HuH-7.5 (cell line): ENCODE data around the gene SP3.
"Not testable (repeated sequence)": the region's sequence is repeated elsewhere in the genome, so short reads cannot be mapped to it uniquely, and the experiment has no call there.

Experiments used
- DNase-seq: peaks from one replicate; pipeline ENCODE4 v3.0.0; 2011; ENCODE audit warnings: low spot score

The SP3 gene

DNA sequence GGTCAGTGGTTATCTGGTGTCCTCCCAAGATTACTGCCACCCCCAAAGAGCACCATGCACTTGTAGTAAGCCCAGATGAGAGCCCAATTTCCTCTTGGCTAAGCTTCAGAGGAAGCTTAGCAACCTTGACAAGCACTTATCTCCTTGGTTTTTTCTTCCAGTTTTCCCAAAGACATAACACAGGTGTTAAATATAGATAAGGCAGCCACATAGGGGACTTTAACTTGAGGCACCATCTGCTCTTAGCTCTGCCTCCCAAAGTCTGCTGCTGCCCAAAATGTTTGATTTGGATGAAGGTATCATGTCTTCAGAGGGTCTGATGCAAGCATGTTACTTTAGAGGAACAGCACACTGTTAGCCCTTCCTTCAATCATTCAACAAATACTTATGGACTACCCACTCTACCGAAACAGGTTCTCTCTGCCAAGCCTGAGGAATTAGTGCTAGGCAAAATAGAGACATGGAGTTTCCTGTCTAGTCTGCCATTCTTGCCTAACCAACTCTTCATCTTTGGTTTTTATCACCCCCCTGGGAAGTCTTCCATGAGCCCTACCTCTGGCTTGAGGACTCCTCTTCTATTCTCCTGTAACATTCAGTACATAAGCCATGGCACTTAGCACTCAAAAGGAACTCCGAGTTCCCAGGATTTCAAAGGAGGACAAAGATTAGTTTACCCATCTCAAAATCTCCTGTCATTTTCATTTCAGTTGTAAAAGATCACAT lies 73.7 kb downstream of the SP3 start:
- no peak for DNase-seq

DNA sequence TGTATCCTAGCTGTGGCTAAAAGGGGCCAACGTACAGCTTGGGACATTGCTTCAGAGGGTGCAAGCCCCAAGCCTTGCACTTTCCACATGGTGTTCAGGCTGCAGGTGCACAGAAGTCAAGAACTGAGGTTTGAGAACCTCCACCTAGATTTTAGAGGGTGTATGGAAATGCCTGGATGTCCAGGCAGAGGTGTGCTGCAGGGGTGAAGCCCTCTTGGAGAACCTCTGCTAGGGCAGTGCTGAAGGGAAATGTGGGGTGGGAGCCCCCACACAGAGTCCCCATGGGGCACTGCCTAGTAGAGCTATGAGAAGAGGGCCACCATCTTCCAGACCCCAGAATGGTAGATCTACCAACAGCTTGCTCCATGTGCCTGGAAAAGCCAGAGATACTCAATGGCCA lies 75.7 kb downstream of the SP3 start:
- not testable (repeated sequence) for DNase-seq

DNA sequence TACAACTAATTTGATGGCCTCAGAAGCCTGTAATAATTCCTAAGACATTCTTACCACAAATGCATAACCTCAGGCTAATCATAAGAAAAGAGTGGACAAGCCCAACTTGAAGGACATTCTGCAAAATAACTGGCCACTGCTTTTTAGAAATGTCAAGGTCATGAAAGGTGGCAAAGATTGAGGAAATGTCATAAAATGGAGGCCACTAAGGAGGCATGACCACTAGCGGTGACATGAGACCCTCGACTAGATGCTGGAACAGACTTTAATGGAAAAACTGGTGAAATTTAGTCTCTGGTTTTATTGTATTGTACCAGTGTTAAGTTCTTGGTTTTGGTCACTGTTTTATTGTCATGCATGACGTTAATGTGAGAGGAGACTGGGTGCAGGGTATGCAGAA lies 78.6 kb downstream of the SP3 start:
- no peak for DNase-seq

- DNase-seq = peak; percentile 24
These were observed 81.0 kb downstream of the SP3 start for GRCh38 chr2:173884025-173884802.

GRCh38 chr2:173881886-173882285 lies 83.3 kb downstream of the SP3 start:
- DNase-seq = no peak

DNA sequence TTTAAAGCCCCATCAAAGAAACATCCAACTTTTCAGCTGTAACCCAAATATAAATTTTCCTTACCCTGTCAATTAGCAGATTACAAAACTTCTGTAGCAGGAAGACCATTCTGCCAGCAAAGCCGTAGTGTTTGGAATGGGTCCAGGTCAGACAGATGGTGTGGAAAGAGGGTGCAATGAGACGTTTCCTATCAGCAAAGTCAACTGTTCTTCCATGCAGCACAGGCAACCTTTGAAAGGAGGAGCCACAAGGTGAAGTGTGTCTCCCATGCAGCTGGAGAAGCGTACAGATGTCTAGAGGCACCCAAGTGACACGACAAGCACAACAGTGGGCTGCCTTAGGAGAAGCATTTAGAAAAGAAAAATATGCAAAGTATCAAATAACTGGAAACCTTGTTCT lies 83.7 kb downstream of the SP3 start:
- DNase-seq = no peak

DNA sequence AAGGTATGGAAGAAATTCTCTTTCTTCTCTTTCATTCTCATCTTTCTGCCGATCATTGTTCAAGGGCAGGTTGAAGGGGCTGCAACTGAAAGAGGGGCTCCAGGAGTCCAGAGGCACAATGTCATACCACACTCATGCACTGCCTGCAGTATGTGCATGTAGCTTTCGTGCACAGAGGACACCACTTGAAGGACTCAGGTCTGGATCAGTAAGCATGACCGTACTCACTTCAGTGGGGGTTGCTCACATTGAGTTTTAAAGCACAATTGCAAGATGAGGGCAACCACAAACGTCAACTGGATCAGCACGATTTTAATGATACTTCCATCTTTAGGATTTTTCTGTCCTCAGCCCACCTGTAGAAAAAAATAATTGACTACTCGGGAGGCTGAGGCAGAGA lies 84.6 kb downstream of the SP3 start:
- DNase-seq = no peak

DNA sequence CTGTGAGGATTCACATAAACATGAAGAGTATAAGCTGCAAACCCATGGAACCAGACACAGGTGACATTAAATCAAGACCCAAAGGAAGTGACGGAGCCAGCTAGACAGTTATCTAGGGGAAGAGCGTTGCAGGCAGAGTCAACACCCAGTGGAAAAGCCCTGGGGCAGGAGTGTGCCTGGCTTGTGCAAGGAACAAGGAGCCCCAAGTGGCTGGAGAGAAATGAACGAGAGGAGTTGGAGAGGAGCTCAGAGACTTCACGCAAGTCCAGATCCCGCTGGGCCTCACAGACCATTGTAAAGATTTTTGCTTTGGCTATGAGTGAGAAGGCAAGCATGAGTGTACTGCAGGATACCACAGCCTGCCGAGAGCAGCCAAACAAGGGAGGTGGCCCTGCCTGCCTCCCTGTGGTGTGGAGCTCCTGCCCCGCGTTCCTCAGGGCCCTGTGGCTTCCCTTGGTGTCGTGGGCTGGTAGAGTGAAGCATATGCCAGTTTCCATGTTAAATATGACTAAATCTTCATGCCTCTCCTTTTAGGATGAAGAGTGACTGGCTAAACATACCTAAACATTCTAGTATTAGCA lies 88.2 kb downstream of the SP3 start:
- DNase-seq = no peak

DNA sequence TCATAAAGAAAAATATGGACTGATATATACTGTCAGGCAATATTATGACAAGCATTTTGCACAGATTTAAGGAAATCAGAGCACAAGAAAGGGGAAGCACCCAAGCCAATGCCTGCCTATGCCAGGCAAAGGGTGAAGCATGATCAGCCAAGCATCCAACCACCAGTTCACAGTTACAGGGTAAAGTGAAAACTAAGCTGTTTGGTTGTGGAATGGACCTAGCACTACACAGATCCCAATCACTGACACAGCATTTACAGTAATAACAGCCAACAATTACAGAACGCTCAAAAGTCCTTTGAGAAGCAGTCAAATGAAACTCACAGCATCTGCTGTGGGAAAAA lies 90.3 kb downstream of the SP3 start:
- no peak for DNase-seq

DNA sequence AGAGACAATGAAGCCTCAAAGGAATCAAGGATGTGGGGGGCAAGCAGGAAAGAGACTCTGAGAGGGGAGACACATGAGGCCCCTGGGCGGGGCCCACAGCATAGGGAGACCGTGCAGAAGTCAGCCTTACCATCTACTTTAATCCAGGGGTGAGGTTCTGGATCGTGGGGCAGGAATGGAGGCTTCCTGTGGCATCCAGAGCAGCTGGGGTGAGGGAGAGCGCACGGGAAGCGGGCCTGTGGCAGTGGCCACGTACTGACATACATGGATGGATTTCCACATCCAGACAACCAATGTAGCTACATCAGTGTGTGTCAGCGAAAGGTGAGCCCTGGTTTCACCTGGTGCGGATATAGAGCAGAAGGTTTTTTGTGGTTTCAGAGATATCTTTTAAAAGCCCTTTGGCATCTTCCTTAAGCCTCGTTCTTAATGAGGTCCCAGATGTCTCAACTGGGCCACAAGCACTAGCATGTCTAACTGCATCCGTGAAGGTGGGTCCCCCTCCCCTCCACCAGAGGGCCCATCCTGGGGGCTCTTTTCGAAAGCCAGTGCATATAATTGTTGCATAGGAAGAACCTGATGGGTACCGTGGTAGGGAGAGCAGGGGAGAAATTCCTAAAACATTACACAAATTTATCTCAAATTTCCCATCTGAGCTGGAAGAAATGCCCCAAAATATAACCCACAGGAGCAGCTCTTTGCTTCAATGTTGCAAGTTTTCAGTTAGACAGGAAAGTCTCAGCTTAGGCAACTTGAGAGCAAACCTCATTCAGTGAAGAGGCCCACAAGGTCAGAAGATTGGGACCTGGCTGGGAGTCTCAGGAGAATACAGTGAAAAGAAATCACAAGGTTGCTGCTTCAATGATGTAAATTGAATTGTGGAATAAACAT lies 90.9 kb downstream of the SP3 start:
- no peak for DNase-seq

GRCh38 chr2:173872714-173873113 lies 92.5 kb downstream of the SP3 start:
- DNase-seq = no peak

DNA sequence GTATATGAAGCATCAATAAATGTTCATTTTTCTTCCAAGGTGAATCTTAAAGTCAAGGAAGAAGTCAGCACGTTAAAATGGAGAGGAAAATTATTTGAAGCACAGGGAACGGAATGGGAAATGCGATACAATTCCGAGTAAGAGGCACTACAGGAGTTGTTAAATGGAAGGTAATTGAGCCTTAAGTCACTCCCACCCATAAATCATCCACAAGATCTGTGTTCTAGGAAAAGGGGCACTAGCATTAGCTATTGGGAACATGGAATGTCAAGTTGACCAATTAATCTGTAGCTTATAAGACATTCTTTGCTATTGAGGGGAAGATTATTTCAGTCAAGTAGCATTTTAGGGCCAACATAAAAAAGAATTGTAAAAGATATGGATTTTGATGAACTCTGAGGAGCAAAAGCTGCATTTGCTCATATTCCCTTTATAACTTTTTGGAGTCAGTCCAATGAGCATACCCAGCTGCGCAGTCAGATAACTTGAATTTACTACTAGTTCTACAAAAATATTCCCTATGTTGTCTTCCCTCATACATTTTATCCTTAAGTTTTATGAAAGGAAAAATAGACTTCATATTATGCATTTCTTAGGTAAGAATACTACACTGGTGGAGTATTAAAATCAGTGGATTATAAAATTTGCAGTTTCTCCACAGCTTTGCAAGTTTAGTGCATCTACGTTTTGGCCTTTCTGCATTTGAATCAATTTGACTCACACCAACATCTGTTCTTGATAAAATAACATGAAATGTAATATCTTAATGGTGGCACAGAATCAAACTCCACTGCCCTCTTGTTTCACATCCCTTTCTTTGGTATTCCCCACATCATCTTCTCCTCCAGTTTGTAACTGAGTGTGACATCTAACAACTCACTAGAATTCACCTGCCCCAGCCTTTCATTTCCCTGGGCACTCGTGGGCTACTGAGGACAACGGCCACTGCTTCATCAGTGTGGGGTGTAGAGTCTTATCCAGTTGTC lies 95.6 kb downstream of the SP3 start:
- no peak for DNase-seq

DNA sequence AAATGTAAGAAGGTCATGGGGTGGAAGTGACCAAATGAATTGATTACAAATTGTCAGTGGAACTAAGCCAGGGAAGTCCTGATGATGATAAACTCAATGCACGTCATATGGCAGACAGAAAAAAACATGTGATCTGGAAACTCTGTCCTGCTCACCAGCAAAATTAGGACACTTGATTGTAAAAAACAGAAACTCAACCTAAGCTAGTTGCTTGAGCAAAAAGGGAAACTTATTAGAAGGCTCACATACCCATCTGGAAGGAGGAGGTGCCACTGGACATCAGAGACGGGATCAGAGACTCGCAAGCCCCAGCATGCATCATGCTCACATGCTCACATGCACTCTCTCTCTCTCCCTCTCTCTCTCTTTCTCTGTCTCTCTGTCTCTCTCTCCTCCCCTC lies 96.8 kb downstream of the SP3 start:
- DNase-seq = no peak

DNA sequence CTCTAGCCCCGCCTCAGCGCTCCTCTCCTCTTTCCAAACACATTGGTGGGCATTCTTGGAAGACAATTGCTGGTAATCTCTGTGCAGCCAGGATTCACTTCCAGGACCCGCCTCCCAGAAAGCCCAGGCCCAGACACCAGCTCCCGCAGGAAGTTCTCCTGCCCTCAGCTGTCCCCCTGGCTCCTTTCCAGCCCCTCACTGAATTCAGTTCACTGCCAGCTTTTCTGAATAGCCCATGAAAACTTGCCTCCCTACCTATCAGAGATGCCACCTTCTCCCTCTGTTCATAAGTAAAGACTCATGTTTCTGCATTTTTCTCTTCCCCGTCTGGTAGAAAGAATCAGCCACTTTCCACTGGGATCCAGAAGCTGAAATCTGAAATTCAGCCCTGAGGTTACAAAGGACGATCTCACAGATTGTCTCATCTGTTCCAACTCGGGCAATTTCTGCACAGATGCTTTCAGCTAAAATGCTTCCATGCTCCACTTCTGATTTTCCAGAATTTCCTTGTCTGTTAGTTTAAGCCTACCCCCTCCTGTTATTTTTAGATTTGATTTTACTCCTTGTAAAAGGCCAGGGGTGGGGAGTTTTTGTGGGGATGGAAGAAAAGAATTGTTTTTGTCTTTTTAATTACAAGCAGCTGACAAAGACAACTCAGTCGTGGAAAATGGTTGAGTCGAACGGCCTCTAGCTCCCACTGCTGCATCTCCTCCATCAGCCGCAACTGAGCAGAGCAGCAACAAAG lies 98.1 kb downstream of the SP3 start:
- no peak for DNase-seq

DNA sequence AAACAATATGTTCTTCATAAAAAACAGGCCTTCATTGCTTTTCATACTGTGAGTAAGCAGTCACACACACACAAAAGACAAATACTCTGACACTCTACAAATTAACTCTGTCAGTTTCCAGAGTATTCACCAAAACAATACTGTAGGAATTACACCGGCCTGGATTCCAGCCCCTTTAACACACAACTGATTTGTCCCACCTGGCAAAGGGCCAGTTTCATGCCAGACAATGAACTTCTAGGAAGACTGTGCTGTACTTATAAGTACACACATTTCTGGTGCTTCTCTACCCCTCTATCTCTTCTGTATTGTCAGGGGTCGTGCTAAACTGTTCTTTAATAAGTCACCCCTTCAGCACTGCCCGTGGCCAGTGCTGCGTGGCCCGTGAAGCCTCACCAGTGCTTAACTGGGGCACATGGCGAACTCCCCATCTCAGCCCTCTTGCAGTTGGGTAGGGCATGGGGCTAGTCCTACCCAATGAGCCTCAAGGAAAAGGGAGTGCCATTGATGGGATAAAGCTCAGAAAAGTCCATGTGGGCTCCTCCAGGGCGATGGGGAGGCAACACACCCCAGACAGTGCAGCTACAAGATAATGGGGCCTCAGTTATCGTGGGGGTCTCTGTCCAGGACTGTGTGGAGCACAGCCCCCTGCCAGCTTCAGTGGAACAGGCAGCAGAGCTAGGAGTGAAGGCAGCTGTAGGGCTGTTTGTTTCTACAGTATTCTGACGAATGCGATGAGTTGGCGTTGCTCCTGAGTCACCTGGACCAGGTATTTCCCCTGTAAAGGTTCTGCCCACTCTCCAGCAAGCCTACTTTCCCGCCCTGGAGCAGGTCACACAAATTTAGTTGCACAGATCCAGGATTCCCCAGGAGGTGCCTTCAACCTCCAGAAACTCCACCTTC lies 99.0 kb downstream of the SP3 start:
- no peak for DNase-seq

- DNase-seq = no peak
These were observed 102.5 kb downstream of the SP3 start for GRCh38 chr2:173862612-173863217.

DNA sequence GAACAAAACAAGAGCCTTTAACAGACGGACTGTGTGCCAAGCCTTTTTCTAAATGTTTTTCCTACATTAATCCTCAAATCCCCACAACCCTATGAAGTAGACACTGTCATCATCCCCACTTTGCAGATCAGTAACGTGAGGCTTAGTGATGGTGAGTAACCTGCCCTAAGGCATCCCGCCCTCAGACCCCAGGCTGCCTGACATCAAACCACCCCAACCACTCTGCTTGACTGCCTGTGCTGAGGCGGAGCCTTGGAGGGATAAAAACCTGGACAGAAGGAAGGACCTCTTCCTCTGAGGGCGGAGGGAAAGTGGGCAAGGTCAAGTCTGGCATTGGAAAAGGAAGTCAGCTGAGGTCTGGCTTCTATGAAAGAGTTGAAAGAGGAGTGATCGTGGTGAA lies 104.6 kb downstream of the SP3 start:
- no peak for DNase-seq

- DNase-seq = no peak
These were observed 105.1 kb downstream of the SP3 start for GRCh38 chr2:173860082-173860481.

DNA sequence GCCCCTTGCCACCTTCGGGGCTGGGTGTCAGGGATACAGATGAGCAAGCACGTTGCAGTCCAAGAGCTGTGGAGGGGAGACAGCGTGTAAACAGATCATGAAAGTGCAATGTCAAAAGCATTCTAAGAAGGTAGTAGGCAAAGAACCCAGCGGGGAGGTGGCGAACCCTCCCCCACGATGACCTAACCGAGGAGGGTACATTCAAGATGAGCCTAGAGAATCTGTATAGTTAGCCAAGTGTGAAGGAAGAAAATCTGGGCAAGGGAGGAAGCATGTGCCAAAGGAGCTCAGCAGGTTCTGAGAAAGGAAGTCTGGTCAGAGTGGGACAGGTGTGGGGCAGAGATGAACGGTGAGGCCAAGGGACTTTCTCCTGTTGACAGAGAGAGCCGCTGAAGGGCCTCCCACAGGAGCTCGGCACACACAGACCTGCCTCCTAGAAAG lies 106.9 kb downstream of the SP3 start:
- no peak for DNase-seq
